Karpas-422 (cell line): ENCODE results near the gene TRMT44. TPM values are rescaled to one million over a fixed set of nuclear protein-coding genes. Genes with fewer than 3 reads are reported as not detected.

Experiments
- DNase-seq: peaks from one replicate; pipeline ENCODE4 v3.0.0-alpha.2; 2015
- H2AFZ ChIP-seq: fragments of 200-600 bp; sonication (generic); 2 replicates; pipeline ENCODE4 v1.6.1; 2014; ENCODE audit warnings: antibody characterized with exemption, low read length, mixed read lengths
- H3K27ac ChIP-seq: fragments of 200-600 bp; sonication (generic); 2 replicates; pipeline ENCODE4 v1.5.1; 2014; ENCODE audit warnings: mild to moderate bottlenecking, low read length, moderate library complexity
- H3K27me3 ChIP-seq: fragments of 200-600 bp; sonication (generic); 2 replicates; pipeline ENCODE4 v1.6.1; 2014; ENCODE audit warnings: low read length, mixed read lengths
- H3K36me3 ChIP-seq: fragments of 200-600 bp; sonication (generic); 2 replicates; pipeline ENCODE4 v1.6.1; 2014; ENCODE audit warnings: low read length, mixed read lengths; ENCODE audit not compliant: insufficient read depth
- H3K4me1 ChIP-seq: fragments of 200-600 bp; sonication (generic); 2 replicates; pipeline ENCODE4 v1.6.1; 2014; ENCODE audit warnings: mild to moderate bottlenecking, low read length, mixed read lengths
- H3K4me2 ChIP-seq: fragments of 200-600 bp; sonication (generic); 2 replicates; pipeline ENCODE4 v1.6.1; 2014; ENCODE audit warnings: low read length, low read depth, mild to moderate bottlenecking; ENCODE audit not compliant: poor library complexity, severe bottlenecking
- H3K4me3 ChIP-seq: fragments of 200-600 bp; sonication (generic); 2 replicates; pipeline ENCODE4 v1.5.1; 2014; ENCODE audit warnings: mild to moderate bottlenecking, antibody characterized with exemption, low read length, mixed read lengths
- H3K79me2 ChIP-seq: fragments of 200-600 bp; sonication (generic); 2 replicates; pipeline ENCODE4 v1.6.1; 2014; ENCODE audit warnings: mild to moderate bottlenecking, low read length, mixed read lengths
- H3K9ac ChIP-seq: fragments of 200-600 bp; sonication (generic); 2 replicates; pipeline ENCODE4 v1.6.0; 2014; ENCODE audit warnings: low read length
- H3K9me2 ChIP-seq: fragments of 200-600 bp; sonication (generic), shearing (Covaris generic); replicated peaks from 2 replicates; pipeline ENCODE4 v1.6.0; 2014; ENCODE audit warnings: mild to moderate bottlenecking, low read length, moderate library complexity; ENCODE audit not compliant: insufficient read depth
- H3K9me3 ChIP-seq: fragments of 300-700, 200-600 bp; sonication (generic); 2 replicates; pipeline ENCODE4 v1.6.1; 2014; ENCODE audit warnings: low read length, mixed read lengths
- H4K20me1 ChIP-seq: fragments of 200-600 bp; sonication (generic); 2 replicates; pipeline ENCODE4 v1.6.1; 2014; ENCODE audit warnings: mild to moderate bottlenecking, antibody characterized with exemption, low read length, low read depth; ENCODE audit not compliant: insufficient read depth
- small RNA-seq: library from RNA; depleted of rRNA; stranded (forward); fragments of <200 nt; gene quantifications from one replicate; pipeline ENCODE3, GENCODE V24; 2014
- total RNA-seq: library from RNA; depleted of rRNA; stranded (reverse); fragments of >200 nt; shearing (Covaris generic); gene quantifications from 2 replicates; pipeline ENCODE4 v1.2.3, GENCODE V29; 2014; ENCODE audit warnings: low replicate concordance; rRNA removed

The TRMT44 gene
- total RNA-seq, 1 experiment from 2014 or later: 14.1 TPM

DNA sequence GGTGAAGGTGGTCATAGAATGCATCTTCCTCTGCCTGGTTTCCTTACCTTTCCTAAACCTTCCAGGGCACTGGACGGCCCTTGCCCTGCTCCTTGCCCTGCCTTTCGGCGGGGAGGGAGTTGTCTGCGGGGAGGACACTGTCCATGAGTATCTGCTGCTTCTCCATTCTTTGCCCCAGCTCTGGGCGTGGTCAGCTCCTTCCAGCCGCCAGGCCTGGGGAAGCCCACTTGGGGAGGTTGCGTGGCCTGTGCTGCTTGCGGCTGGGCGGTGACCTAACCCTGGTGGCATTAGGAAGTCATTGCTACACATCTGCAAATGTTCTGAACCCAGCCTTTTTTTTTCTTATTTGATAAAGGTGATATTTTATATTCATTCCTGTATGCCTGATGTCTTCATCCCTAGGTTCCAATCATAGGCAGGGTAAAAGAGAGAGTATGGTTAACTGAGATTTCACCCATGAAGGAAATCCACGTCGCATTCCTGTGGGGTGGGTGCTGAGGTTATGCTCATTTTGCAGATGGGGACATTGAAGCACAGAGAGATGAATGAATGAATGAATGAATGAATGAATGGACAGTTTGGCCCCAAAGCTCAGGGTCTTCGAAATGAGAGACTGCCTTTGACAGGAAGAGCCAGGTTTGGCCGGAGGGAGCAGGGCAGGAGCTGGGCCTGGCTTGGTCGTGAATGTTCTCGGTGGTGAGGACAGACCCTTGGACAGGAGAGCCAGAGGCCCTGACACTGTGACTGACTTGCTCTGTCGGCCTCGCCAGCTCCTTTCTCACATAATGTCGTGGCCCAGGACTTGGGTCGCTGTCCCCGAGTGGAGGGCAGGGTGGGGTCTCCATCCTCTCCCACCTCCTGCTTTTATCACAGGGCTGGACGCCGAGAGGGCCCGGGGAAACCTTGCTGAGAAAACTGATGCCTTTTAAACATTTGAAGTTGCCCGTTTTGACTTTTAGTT lies 81.9 kb downstream of the TRMT44 start:
- Histone ChIP-seq H3K4me2 (no peak overlapping the region), H3K9ac (no peak overlapping the region), H4K20me1 (no peaks in the 10 kb centered on the region), H3K27me3 (no peaks in the 10 kb centered on the region), H2AFZ (no peak overlapping the region), H3K36me3 (no peaks in the 10 kb centered on the region), H3K4me1 (no peaks in the 10 kb centered on the region), H3K9me3 (no peaks in the 10 kb centered on the region), H3K27ac (no peak overlapping the region), H3K9me2 (no peaks in the 10 kb centered on the region), H3K4me3 (no peak overlapping the region), H3K79me2 (no peaks in the 10 kb centered on the region)
- no peak for DNase-seq

DNA sequence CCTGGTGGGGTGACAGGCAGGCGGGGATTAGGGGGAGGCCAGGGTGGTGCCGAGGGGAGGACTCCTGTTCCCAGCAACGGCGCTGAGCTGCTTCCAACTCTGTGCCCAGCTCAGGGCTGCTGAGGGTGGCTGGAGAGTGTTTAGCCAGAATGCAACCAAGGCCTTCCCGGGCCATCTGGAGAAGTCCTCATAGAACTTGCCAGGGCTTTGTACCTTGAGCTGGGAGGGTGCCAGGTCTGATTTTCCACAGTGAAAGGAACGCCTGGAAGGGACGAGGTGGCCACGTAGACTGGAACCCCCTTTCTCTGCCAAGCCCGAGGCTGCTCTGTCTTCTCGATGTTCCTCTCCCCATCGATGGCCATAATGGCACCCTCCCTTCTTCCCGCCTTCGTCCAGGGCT lies 82.6 kb downstream of the TRMT44 start:
- Histone ChIP-seq H3K4me1 (no peaks in the 10 kb centered on the region), H3K4me3 (no peak overlapping the region), H3K9ac (no peak overlapping the region), H3K27me3 (no peaks in the 10 kb centered on the region), H3K27ac (no peak overlapping the region), H3K9me2 (no peaks in the 10 kb centered on the region), H3K4me2 (no peak overlapping the region), H3K79me2 (no peaks in the 10 kb centered on the region), H4K20me1 (no peaks in the 10 kb centered on the region), H3K9me3 (no peaks in the 10 kb centered on the region), H3K36me3 (no peaks in the 10 kb centered on the region), H2AFZ (no peak overlapping the region)
- no peak for DNase-seq

DNA sequence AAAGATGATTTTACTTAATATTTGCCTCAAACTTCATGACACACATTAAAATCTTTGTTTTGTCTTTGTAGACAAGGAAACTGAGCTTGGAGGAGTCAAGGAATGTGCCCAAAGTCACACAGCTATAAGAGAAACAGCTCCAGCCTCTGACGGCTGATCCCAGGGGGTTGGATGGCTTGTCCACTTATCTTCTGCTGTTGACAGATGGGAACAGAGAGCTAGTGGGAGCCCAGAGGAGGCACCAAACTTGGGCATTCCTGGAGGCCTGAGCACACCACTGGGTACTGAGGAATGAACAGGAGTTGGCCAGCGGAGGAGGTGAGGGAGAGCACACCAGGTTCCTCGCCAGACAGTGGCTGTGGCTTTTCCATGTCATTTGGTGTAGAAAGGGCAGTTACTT lies 83.2 kb downstream of the TRMT44 start:
- no peak overlapping the region for H3K4me2 ChIP-seq
- H3K4me1 ChIP-seq: no peaks in the 10 kb centered on the region
- H3K9ac ChIP-seq: no peak overlapping the region
- H4K20me1 ChIP-seq: no peaks in the 10 kb centered on the region
- H3K9me3 ChIP-seq: no peaks in the 10 kb centered on the region
- no peaks in the 10 kb centered on the region for H3K27me3 ChIP-seq
- H3K4me3 ChIP-seq: no peak overlapping the region
- no peaks in the 10 kb centered on the region for H3K36me3 ChIP-seq
- H2AFZ ChIP-seq: no peak overlapping the region
- H3K9me2 ChIP-seq: no peaks in the 10 kb centered on the region
- no peaks in the 10 kb centered on the region for H3K79me2 ChIP-seq
- DNase-seq: no peak
- H3K27ac ChIP-seq: no peak overlapping the region

DNA sequence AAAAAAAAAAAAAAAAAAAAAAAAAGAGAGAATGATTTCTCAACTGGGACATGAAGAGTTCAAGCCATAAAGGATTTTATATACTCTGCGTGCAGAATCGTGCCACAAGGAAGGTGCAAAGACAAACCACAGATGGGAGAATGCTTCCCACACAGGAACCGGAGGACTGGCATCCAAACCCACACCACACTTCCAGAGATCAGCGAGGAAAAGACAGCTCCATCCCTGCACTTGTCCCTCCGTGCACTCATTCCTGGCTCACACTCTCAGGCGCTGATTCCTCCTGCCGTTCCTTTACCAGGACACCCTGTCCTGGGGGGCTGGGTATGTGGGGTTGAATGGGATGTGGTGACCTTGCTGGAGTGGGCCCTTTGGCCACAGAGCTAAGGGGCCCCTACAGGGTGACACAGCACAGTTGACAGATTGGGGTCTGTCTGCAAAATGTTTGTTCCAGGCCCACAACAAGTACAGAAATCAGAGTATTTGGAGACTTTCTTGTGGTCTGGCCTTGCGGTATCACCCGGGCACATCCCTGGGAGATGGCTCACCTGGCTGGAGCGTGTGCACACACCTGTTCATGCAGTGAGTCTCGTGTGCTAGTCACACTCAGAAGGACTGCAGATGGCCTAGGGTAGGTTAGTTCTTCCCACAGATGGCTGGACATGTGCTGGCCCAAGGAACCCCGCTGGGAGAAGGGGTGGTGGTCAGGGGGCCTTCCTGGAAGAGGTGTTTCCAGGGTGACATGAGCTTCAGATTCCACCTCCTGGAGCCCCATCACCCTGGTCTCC lies 84.2 kb downstream of the TRMT44 start:
- Histone ChIP-seq H3K36me3 (no peaks in the 10 kb centered on the region), H3K27ac (no peak overlapping the region), H3K79me2 (no peaks in the 10 kb centered on the region), H4K20me1 (no peaks in the 10 kb centered on the region), H2AFZ (no peak overlapping the region), H3K4me2 (no peak overlapping the region), H3K9me3 (no peaks in the 10 kb centered on the region), H3K27me3 (no peaks in the 10 kb centered on the region), H3K4me1 (no peaks in the 10 kb centered on the region), H3K9ac (no peak overlapping the region), H3K4me3 (no peak overlapping the region), H3K9me2 (no peaks in the 10 kb centered on the region)
- DNase-seq: no peak

DNA sequence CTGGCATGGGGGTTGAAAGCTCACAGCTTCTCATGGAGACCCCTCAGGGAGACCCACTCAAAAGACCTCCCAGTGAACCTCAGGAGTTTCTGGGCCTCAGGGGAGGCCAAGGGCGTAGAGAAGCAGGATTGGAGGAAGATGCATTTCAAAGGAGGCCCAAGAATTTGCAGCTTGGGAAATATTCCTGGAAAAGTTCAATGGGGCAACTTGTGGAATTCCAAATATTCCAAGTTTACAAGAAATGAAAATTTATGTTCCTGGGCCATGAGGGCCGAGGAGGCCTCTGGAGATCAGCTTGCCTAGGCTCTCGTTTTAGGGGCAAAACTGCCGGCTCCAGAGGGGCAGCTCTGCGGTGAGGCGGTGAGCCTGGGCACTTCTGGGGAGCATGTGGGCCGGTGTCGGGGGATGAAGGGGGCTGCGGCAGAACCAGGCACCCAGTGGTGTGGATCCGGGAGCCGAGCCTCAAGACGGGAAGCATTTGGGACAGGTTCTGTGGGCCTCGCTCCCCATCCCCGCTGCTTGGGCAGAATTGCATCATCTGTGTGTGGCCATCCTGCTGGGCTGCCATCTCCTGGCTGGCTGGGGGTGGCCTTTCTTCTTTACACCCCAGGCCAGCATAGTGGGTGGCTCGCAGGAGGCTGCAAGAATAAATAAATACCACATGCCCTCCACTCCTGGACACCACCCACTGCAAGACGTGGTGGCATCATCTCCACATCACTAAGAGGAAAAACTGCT lies 85.0 kb downstream of the TRMT44 start:
- H3K4me3 ChIP-seq: no peak overlapping the region
- no peak for DNase-seq
- no peak overlapping the region for H3K27ac ChIP-seq
- no peaks in the 10 kb centered on the region for H3K4me1 ChIP-seq
- no peak overlapping the region for H3K9ac ChIP-seq
- no peak overlapping the region for H3K4me2 ChIP-seq
- H2AFZ ChIP-seq: no peak overlapping the region
- H3K9me3 ChIP-seq: no peaks in the 10 kb centered on the region
- no peaks in the 10 kb centered on the region for H3K36me3 ChIP-seq
- no peaks in the 10 kb centered on the region for H4K20me1 ChIP-seq
- no peaks in the 10 kb centered on the region for H3K79me2 ChIP-seq
- no peaks in the 10 kb centered on the region for H3K27me3 ChIP-seq
- no peaks in the 10 kb centered on the region for H3K9me2 ChIP-seq

Small RNA genes lying within 50 kb of the gene (small RNA-seq; reads per million reads assigned to genes)
- not detected for gene RNA5SP152

Other genes with a start within 250 kb of the TRMT44 start
- gene SH3TC1, start 241.5 kb upstream of the TRMT44 start, total RNA-seq: 1.7 and 6.9 TPM in 2 replicates
- gene HTRA3, start 171.0 kb upstream of the TRMT44 start, total RNA-seq: not detected in 2 replicates
- 7.8 and 17.6 TPM in 2 replicates for gene ACOX3, start 54 bp upstream of the TRMT44 start, total RNA-seq
- not detected in 2 replicates for gene GPR78, start 139.6 kb downstream of the TRMT44 start, total RNA-seq
- gene CPZ, start 152.0 kb downstream of the TRMT44 start, total RNA-seq: not detected in 2 replicates